Fibroblast of skin of left quadriceps (primary cell): ENCODE measurements around the gene ENKD1.

ENCODE experiments used
- DNase-seq, 2 experiments: peaks; one replicate each; pipeline ENCODE4 v3.0.0-alpha.2; 2013; ENCODE audit warnings: low read depth in 2 of 2

ENKD1 gene

GRCh38 chr16:67663877-67664222 lies 2.7 kb downstream of the ENKD1 start:
- DNase-seq = no peak

- no peak for DNase-seq
Measured at GRCh38 chr16:67663151-67663876, 3.2 kb downstream of the ENKD1 start.

- no peak for DNase-seq
Measured at GRCh38 chr16:67662653-67663010, 3.9 kb downstream of the ENKD1 start.

DNA sequence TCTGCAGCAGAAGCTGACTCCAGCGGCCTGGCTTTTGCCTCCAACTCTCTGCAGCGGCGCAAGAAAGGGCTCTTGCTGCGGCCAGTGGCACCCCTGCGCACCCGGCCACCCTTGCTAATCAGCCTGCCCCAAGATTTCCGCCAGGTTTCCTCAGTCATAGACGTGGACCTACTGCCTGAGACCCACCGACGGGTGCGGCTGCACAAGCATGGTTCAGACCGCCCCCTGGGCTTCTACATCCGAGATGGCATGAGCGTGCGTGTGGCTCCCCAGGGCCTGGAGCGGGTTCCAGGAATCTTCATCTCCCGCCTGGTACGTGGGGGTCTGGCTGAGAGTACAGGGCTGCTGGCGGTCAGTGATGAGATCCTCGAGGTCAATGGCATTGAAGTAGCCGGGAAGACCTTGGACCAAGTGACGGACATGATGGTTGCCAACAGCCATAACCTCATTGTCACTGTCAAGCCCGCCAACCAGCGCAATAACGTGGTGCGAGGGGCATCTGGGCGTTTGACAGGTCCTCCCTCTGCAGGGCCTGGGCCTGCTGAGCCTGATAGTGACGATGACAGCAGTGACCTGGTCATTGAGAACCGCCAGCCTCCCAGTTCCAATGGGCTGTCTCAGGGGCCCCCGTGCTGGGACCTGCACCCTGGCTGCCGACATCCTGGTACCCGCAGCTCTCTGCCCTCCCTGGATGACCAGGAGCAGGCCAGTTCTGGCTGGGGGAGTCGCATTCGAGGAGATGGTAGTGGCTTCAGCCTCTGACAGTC lies 4.5 kb downstream of the ENKD1 start:
- DNase-seq = no peak

DNA sequence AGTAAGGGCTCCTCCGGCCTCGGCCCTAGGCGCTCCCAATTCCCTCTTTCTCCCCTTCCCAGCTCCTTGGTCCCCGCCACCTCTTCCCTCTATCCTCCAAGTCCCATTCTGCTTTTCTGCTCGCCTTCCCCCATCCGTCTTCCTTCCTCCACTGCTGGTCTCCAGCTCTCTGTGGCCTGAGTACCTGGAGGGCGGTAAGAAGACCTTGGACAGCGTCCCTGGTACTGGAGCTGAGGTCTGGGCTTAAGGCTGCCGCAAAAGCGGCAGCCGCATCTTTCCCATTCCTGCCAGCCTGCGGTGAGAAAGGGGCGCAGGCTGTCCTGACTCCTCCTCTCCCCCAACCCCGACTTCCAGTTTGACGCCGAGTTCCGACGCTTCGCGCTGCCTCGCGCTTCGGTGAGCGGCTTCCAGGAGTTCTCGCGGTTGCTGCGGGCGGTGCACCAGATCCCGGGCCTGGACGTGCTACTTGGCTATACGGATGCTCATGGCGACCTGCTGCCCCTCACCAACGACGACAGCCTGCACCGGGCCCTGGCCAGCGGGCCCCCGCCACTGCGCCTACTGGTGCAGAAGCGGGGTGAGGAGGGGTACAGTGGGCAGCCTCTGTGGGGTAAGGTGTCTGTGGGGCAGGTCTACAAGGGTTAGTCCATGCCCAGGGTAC lies 5.3 kb downstream of the ENKD1 start:
- no peak for DNase-seq

DNA sequence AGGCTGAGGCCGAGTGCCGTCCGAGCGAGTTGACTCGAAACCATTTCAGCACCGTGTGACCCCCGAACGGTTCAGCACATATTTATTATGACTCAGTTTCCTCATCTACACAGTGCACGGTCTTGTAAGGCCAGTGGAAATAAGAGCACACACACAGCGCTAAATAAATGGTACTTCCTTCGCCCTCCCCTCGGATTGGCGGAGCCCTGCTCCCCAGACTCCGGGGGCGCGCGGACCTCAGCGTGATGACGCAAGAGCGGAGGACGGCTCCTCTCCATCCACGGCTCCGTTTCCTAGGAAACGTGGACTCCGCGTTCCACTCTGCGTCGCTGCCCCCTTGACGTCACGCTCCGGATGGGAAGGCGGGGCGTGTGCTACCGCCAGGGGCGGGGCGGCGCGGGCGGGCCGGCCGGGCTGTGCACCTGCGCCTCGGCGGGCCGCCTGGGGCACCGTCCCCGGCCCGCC lies 6.0 kb downstream of the ENKD1 start, which contains the start of gene PARD6A:
Gene PARD6A, plus strand, starts transcription at position 397 of the 465 bp plus-strand sequence. CDS start 79 bp downstream, outside the sequence.
- peak; percentile 91 to 93 for DNase-seq

DNA sequence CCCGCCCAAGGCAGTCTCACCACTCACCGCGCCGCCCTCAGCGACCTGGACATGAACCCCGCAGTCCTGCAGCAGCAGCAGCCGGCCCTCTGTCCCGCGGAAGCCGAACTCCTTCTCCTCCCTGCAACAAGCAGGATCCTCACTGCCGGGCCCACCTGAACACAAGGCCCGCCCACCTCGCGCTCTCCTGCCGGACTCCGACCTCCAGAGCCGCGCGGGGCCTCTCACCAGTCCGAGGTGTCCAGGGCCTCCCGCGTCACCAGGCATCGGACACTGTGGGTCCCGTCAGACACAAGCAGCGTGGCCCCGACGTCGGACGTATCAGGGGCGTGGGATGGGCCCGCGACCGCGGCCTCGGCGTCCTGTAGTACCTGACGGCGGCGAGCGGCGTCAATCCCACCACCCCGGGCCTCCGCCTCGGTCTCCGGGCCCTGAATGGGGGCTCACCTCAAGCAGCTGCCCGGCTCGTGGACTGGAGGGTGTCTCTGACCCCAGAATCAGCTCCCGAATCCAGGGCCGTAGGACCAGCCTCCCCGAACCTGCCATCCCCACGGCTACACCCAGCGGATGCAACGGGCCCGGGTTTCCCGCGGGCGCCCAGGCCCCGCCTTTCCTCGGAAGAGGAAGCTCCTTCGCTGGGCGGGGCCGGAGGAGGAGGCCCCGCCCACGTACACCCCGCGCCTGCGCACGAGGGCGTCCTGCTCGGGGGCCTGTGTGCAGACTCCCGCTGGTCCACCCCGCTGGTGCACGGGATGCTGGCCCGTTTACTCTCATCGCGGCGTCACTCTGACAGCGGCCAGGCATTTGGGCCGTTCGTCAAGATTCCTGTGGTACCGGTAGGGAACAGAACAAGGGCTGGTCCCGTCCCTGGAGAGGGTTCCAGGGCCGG lies 6.6 kb downstream of the ENKD1 start, which contains the start of gene ACD:
Gene ACD, minus strand, starts transcription at position 586 of the 889 bp plus-strand sequence. Its CDS starts 40 bp downstream, at position 546.
- peak; percentile 75 to 77 for DNase-seq

DNA sequence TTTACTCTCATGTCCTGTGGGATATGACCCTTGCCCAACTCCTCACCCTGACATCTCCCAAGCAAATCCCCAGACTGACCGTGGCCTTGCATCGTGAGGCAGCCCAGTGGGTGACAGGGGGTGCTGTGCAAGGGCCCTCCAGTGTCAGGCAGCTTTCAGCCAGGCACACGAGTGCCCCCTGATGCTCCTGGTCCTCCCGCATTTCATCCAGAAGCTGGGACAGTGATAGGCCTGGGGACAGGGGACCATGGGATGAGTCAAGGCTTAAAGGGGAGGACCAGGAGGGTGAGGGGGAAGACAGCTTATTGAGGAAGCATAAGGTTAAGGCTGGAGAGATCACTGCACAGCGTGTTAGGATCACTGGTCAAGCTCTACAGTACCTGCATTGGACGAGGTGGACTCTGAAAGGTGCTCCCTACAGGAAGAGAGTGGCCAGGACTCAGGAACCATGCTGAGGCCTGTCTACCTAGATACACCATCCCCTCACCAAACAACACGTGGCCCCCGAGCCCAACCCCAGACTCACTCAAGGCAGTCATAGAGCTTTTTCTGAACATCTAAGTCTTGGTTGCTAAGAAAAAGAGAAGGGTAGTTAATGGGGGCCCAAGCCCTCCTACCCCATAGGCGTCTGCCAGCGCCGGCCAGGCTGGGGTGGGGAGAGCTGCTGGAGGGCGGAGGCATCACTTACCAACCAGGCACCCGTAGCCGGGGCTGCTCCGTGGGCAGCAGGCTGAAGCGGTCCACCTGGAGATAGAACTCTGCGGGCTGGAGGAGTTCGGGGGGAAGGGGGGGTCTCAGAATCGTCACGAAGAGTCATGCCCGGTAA lies 7.5 kb downstream of the ENKD1 start:
- no peak for DNase-seq

DNA sequence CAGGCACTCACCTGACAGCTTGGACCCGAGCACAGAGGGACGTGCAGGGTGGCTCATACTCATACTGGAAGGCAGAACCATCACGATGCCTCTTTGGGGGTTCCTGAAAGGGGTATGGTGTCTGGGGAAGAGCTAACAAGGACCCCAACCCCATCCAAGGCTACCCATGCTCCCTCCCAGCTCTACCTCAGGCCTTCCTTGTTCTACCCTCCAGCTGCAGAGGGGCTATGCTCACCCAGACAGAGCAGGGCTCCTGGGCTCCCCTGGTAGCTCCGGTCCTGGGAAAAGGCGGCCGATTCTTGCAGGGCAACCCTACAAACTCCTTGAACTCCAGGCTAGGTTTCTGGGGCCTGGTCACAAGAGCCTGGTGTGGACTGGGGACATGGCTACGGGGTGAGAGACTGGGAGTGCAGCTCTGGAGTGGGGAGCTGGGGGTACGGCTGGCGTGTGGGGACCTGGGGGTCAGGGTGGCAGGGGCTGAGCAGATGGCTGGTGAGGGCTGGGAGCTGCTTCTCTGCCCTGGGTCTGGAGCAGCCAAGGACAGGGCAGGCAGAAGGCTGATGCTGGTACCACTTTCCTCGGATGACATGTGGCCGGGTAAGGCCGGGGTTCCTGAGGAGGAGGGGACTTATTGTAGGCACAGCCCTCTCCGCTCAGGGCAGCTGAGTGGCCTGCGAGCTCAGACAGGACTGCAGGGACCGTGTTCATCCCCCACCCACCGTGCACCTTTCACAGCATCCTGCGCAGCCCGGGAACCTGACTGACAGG lies 8.6 kb downstream of the ENKD1 start:
- DNase-seq = no peak

GRCh38 chr16:67657017-67657608 lies 9.4 kb downstream of the ENKD1 start:
- no peak for DNase-seq

DNA sequence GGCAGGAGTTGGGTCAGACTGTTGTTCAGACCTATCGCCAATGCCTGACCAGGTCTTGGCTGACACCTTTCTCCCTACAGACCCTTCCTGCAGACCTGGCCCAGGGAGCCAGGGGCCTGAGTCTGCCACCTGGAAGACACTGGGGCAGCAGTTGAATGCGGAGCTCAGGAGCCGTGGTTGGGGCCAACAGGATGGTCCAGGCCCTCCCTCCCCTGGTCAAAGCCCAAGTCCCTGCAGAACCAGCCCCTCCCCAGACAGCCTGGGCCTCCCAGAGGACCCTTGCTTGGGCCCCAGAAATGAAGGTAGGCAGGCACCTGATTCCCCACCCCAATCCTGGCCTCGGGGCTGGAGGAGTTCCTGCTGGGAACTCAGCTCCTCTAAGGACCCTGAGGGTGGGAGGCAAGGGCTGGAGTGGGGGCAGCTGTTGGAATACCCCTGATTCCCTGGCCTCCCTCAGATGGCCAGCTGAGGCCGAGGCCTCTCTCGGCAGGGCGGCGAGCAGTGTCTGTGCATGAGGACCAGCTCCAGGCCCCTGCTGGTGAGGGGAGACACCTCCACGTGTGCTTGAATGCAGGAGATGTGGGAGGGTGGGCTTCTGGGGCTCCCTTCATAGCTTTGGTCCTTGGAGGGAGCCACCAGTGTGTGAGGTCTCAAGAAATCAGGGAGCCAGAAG lies 10.1 kb downstream of the ENKD1 start:
- DNase-seq = no peak

DNA sequence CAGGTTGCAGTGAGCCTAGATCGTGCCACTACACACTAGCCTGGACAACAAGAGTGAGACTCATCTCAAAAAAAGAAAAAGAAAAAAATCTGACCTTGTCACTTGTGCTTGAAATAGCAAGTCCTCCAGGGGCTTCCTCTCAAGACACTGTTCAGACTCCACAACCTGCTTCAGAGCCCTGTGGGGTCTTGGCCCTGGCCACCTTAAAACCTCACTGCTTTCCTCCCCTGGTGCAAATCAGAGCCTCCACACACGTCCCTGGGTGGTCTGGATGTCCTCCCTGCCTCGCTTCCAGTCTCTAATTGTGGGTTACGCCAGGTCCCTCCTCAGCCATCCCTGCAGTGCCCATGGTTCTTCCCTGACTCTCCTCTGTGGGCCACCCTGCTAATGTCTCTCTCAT lies 11.2 kb downstream of the ENKD1 start:
- no peak for DNase-seq

GRCh38 chr16:67654403-67654911 lies 12.1 kb downstream of the ENKD1 start:
- no peak for DNase-seq

DNA sequence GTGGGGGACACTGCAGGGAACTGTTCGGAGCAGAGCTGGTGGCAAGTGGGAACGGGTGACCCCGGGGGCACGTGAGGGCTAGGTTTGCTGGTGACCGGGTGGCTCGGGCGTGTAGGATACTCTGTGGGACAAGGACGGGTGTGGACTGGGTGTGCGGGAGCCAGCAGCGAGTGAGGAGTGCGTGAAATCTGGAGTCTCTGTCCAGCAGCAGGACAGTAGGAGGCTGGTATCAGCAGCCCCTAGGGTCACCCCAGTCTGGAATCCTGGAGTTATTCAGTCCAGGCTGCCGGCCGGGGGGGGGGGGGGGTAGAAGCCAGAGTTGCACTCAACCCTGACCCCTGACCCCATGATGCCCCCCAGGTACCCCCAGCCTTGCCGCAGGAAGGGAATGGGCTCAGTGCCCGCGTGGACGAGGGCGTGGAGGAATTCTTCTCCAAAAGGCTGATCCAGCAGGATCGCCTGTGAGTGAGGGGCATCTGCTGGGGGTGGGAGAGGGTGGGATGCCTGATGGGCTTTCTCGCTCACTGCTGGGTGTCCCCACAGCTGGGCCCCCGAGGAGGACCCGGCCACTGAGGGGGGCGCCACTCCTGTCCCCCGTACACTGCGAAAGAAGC lies 12.7 kb downstream of the ENKD1 start:
- no peak for DNase-seq

DNA sequence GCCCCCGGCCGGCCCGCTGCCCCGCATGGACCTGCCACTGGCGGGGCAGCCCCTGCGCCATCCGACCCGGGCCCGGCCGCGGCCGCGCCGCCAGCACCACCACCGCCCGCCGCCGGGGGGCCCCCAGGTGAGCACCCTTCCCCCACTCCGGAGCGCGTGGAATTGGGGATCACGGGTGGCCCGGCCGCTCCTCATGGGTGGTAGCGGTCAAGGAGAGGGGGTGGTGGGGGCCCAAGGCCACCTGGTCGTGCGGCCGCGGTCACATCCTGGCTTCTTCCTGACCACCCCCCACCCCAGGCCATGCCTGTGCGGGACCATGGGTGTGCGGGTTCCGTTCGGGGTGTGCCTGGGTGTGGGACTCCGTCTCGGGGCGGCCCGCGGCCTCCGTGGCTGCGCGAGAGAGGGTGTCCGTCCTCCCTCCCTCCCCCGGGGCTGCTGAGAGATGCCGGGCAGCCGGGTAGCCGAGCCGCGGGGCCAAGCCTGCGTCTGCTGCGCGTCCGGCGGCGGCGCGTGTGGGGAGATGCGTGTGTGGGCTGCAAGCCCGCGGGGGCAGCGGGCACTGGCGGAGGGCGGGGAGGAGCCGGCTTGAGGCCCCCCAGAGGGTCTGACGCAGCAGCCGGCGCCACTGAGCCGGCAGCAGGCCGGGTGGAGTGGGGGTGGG lies 13.3 kb downstream of the ENKD1 start:
- no peak for DNase-seq

GRCh38 chr16:67652578-67653127 lies 13.9 kb downstream of the ENKD1 start:
- DNase-seq = no peak

DNA sequence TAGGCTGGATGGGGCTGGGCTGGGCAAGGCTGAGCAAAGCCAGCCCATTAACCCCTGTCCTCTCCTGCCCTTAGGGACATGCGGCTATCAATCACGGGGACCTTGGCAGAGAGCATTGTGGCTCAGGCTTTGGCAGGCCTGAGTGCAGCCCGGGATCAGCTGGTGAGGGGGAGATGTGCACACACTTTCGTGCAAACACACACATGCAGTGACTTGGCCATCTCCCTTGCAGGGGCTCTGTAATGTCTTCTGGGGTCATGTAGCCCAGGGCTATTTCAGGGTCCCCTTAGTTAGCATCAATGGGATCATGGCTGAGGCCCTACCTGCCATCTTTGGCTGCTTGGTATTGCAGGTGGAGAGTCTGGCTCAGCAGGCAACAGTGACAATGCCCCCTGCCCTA lies 14.7 kb downstream of the ENKD1 start:
- no peak for DNase-seq
